Lung (tissue), 12 donors: ENCODE data around the gene CLRN2. TPM values are rescaled to one million over a fixed set of nuclear protein-coding genes. Genes with fewer than 3 reads are reported as not detected.

Source experiments
- ATAC-seq: fragments of 200-7000 bp; cut with Tn5 transposase; one replicate; pipeline ENCODE4 v1.9.1; 2020; ENCODE audit warnings: moderate number of reproducible peaks; ENCODE audit not compliant: insufficient read depth, low FRiP score
- DNase-seq, 3 donors: peaks; one replicate each; pipeline ENCODE4 v3.0.0-alpha.2; 2013 to 2017
- H3K27ac ChIP-seq, 2 donors: one replicate each; pipeline ENCODE4 v1.5.1; 2013; ENCODE audit warnings: mild to moderate bottlenecking in 2 of 2, moderate library complexity in 2 of 2, control low read depth in 1 of 2, inconsistent platforms in 1 of 2, low read depth in 1 of 2, low read length in 1 of 2
- H3K27me3 ChIP-seq, 3 donors: one replicate each; pipeline ENCODE4 v1.5.1; 2013; ENCODE audit warnings: low read length in 2 of 3; ENCODE audit not compliant: control insufficient read depth in 3 of 3, insufficient read depth in 3 of 3
- H3K36me3 ChIP-seq, 4 donors: one replicate each; pipeline ENCODE4 v1.5.1; 2013; ENCODE audit warnings: low read length in 4 of 4, mild to moderate bottlenecking in 1 of 4, moderate library complexity in 1 of 4; ENCODE audit not compliant: control insufficient read depth in 4 of 4, insufficient read depth in 4 of 4
- H3K4me1 ChIP-seq, 5 donors: one replicate each; pipeline ENCODE4 v1.5.1; 2013; ENCODE audit warnings: low read length in 5 of 5, mild to moderate bottlenecking in 2 of 5, moderate library complexity in 1 of 5; ENCODE audit not compliant: control insufficient read depth in 5 of 5, insufficient read depth in 5 of 5
- H3K4me3 ChIP-seq: one replicate; pipeline ENCODE4 v1.5.1; 2013; ENCODE audit warnings: mild to moderate bottlenecking, control low read depth, moderate library complexity
- H3K9ac ChIP-seq, 2 donors: one replicate each; pipeline ENCODE4 v1.5.1; 2013; ENCODE audit warnings: low read length in 2 of 2, control low read depth in 1 of 2; ENCODE audit not compliant: insufficient read depth in 1 of 2
- H3K9me3 ChIP-seq, 4 donors: one replicate each; pipeline ENCODE4 v1.5.1; 2013; ENCODE audit warnings: low read length in 3 of 4, mild to moderate bottlenecking in 1 of 4, moderate library complexity in 1 of 4; ENCODE audit not compliant: control insufficient read depth in 4 of 4, insufficient read depth in 3 of 4
- WGBS, 2 donors: extraction: QIAGEN DNeasy Blood & Tissue Kit; methylation state at CpG; one replicate each; pipeline ENCODE4 v1.1.7; 2013; 5-methylcytosine and 5-hydroxymethylcytosine counted together
- polyA plus RNA-seq, 2 donors: library from polyadenylated mRNA; stranded (reverse); fragments of 200-250 nt; gene quantifications; one replicate each; pipeline ENCODE4 v1.2.1, GENCODE V29; 2013
- total RNA-seq, 2 donors: library from RNA; depleted of rRNA in 1 of 2; stranded (reverse); fragments of >200 nt in 1 of 2; gene quantifications; one replicate each; pipeline ENCODE4 v1.2.1, GENCODE V29; 2014 to 2021
- TF ChIP-seq, protein P1 (sequence below): IDR thresholded peaks from 2 replicates; pipeline ENCODE4 v1.5.1; 2012; ENCODE audit warnings: mild to moderate bottlenecking; ENCODE audit errors: control extremely low read depth, extremely low read depth
- donor health status: control.
- donor health status: control.
- donor health status: Bipolar disorder and iron deficiency.
- donor health status: healthy.
- donor health status: DM: yes; HTN: yes; CAD: no.

Gene CLRN2
- total and polyA plus RNA-seq, 4 donors: not detected

DNA sequence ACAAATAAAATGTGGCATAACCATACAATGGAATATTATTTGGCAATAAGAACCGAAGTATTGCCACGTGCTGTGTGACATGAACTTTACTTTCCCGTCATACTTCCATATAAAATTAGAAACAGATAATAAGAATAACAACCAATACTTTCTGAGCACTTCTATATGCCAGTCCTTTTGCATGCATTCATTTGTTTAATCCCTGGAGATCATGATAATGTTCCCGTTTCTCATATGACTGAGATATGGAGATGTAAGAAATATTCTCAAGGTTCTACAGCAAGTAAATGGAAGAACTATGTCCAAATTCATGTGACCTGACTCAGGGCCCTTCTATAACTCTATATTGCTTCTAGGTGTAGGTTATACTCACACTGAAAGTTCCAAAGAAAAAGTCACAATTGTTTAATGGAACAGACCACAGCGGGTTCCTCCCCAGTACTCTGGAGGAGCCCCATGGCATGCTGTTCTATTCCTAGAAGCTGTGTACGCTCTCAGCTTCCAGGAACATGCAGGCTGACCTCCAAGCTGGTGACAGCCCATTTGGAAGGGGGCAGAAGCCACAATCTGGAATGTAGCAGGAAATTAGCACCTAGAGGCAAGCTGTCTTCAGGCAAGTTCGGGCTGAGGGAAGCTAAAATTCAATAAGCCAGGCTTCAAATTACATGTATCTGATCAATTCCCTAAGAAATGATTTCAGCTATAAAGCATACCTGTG, 34.6 kb upstream of the CLRN2 start:
- Histone ChIP-seq H3K9ac (no peak overlapping the region), H3K27me3 (no peaks in the 10 kb centered on the region), H3K4me3 (no peak overlapping the region), H3K27ac (no peak overlapping the region), H3K4me1 (peaks cover 0 to under 1% (median 0%) of the 10 kb centered on the region in 5 donors), H3K9me3 (peaks cover 0 to 14% (median 3%) of the 10 kb centered on the region in 4 donors), H3K36me3 (peaks cover 3 to 13% (median 8%) of the 10 kb centered on the region in 4 donors)
- DNase-seq (no peak), ATAC-seq (no peak)
- TF ChIP-seq, protein P1, sequence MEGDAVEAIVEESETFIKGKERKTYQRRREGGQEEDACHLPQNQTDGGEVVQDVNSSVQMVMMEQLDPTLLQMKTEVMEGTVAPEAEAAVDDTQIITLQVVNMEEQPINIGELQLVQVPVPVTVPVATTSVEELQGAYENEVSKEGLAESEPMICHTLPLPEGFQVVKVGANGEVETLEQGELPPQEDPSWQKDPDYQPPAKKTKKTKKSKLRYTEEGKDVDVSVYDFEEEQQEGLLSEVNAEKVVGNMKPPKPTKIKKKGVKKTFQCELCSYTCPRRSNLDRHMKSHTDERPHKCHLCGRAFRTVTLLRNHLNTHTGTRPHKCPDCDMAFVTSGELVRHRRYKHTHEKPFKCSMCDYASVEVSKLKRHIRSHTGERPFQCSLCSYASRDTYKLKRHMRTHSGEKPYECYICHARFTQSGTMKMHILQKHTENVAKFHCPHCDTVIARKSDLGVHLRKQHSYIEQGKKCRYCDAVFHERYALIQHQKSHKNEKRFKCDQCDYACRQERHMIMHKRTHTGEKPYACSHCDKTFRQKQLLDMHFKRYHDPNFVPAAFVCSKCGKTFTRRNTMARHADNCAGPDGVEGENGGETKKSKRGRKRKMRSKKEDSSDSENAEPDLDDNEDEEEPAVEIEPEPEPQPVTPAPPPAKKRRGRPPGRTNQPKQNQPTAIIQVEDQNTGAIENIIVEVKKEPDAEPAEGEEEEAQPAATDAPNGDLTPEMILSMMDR: no peak
- WGBS, 2 donors: 84 to 89% methylated on average over 7 of the region's 7 CpGs

DNA sequence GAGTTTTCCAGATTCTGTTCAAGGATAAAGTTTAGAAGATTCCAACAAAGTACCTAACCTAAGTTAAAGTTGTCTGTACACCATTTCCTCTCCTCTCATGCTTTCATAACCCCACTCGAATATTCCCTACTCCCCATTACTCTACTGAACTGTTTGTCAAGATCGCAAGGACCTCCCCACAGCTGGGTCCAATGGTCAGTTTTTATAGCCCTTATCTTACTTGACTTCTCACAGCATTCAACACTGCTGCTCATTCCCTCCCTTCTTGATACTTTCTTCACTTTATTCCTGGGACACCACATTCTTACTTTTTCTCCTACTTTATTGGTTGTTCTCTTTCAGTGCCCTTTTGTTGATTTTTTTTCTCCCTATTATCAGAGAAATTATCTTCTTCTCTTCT, 34.0 kb upstream of the CLRN2 start:
- DNase-seq: no peak
- WGBS, 2 donors: 90 to 94% methylated on average over 2 of the region's 2 CpGs
- no peaks in the 10 kb centered on the region for H3K4me1 ChIP-seq
- no peak overlapping the region for H3K27ac ChIP-seq
- H3K4me3 ChIP-seq: no peak overlapping the region
- H3K27me3 ChIP-seq: no peaks in the 10 kb centered on the region
- ATAC-seq: no peak
- TF ChIP-seq, protein P1: no peak
- peaks cover 4 to 13% (median 8%) of the 10 kb centered on the region in 4 donors for H3K36me3 ChIP-seq
- H3K9me3 ChIP-seq: peaks cover 0 to 14% (median 3%) of the 10 kb centered on the region in 4 donors
- no peak overlapping the region for H3K9ac ChIP-seq

DNA sequence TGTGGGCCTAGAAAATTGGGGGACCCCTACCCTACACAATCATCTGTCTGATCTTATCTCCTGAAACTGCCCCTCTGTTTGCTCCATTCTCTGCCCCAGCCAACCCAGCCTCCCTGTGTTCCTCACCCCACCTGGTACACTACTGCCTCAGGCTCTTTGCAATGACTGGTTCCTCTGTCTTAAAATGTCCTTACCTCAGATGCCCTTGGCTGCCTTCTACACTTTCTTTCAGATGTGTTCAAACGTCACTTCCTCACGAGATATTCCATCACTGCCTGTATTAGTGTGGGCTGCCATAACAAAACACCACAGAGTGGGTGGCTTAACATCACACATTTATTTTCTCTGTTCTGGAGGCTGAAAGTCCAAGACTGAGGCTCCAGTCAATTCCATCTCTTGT, 32.2 kb upstream of the CLRN2 start:
- Histone ChIP-seq H3K27ac (no peak overlapping the region), H3K27me3 (no peaks in the 10 kb centered on the region), H3K4me3 (no peak overlapping the region), H3K9me3 (peaks cover 0 to 14% (median 3%) of the 10 kb centered on the region in 4 donors), H3K9ac (no peak overlapping the region), H3K4me1 (no peaks in the 10 kb centered on the region), H3K36me3 (peaks cover 7 to 19% (median 12%) of the 10 kb centered on the region in 4 donors)
- WGBS, 2 donors: 92 to 94% methylated on average over 2 of the region's 2 CpGs
- TF ChIP-seq, protein P1: no peak
- ATAC-seq: no peak
- no peak for DNase-seq
